CD4-positive, alpha-beta memory T cell (primary cell): ENCODE results near the gene RC3H2. TPM values are rescaled to one million over a fixed set of nuclear protein-coding genes. Genes with fewer than 3 reads are reported as not detected.

ENCODE experiments used
- CTCF ChIA-PET: fragments of 350-600 bp; sonication (Branson Sonifier 250); formaldehyde crosslinking; loops from one replicate; lab custom pipeline; 2021; ENCODE audit warnings: inconsistent platforms; ENCODE audit not compliant: partially characterized antibody; lab: Charles Lee
- POLR2A ChIA-PET: fragments of 350-600 bp; sonication (Branson Sonifier 250); formaldehyde crosslinking; loops from one replicate; lab custom pipeline; 2021; ENCODE audit not compliant: partially characterized antibody; lab: Charles Lee
- DNase-seq, 5 donors: peaks; one replicate each; pipeline versions ENCODE4 v3.0.0 to v3.0.0-alpha.2; 2020 to 2022; ENCODE audit warnings: mixed read lengths in 1 of 5
- H3K27ac ChIP-seq: one replicate; pipeline ENCODE4 v1.7.0; 2013; ENCODE audit warnings: low read depth, low read length
- H3K27me3 ChIP-seq: 2 replicates; pipeline ENCODE4 v1.7.0; 2013; ENCODE audit warnings: mild to moderate bottlenecking, low read length, moderate library complexity; ENCODE audit not compliant: insufficient read depth
- H3K36me3 ChIP-seq: 2 replicates; pipeline ENCODE4 v1.7.0; 2013; ENCODE audit warnings: mild to moderate bottlenecking, low read length, moderate library complexity; ENCODE audit not compliant: insufficient read depth
- H3K4me1 ChIP-seq: 2 replicates; pipeline ENCODE4 v1.7.0; 2013; ENCODE audit warnings: mild to moderate bottlenecking, low read length, moderate library complexity; ENCODE audit not compliant: insufficient read depth
- H3K4me3 ChIP-seq, 2 donors: one replicate each; pipeline ENCODE4 v1.7.0; 2013; ENCODE audit warnings: low read length in 2 of 2, mild to moderate bottlenecking in 1 of 2
- H3K9me3 ChIP-seq, 2 donors: one replicate each; pipeline ENCODE4 v1.7.0; 2013; ENCODE audit warnings: low read length in 2 of 2, control low read depth in 1 of 2; ENCODE audit not compliant: control insufficient read depth in 1 of 2
- H3K27ac Mint-ChIP-seq, 7 donors: one replicate each; pipeline ENCODE4 v1.8.0; 2020 to 2021; ENCODE audit warnings: mixed read lengths in 7 of 7, mild to moderate bottlenecking in 6 of 7, inconsistent platforms in 3 of 7, moderate library complexity in 3 of 7
- H3K27me3 Mint-ChIP-seq, 2 donors: one replicate each; pipeline ENCODE4 v1.8.0; 2020 to 2021; ENCODE audit warnings: mixed read lengths in 2 of 2
- H3K36me3 Mint-ChIP-seq, 2 donors: one replicate each; pipeline ENCODE4 v1.8.0; 2020 to 2021; ENCODE audit warnings: mixed read lengths in 2 of 2, inconsistent platforms in 1 of 2, mild to moderate bottlenecking in 1 of 2
- H3K4me1 Mint-ChIP-seq, 4 donors: one replicate each; pipeline ENCODE4 v1.8.0; 2020 to 2021; ENCODE audit warnings: mixed read lengths in 4 of 4, mild to moderate bottlenecking in 1 of 4
- H3K4me3 Mint-ChIP-seq, 8 donors: one replicate each; pipeline ENCODE4 v1.8.0; 2020 to 2021; ENCODE audit warnings: mixed read lengths in 8 of 8, mild to moderate bottlenecking in 7 of 8, moderate library complexity in 6 of 8, inconsistent platforms in 3 of 8
- H3K9me3 Mint-ChIP-seq, 8 donors: one replicate each; pipeline ENCODE4 v1.8.0; 2020 to 2021; ENCODE audit warnings: mixed read lengths in 8 of 8, mild to moderate bottlenecking in 5 of 8, inconsistent platforms in 3 of 8, moderate library complexity in 1 of 8
- intact Hi-C: fragments of 100-400 bp; cut with micrococcal nuclease; formaldehyde crosslinking; loops from one replicate; pipeline ENCODE4 v1.15.1; 2023
- polyA plus RNA-seq, 2 donors: library from polyadenylated mRNA; unstranded; fragments of 300-500 nt; fragmentation: Illumina TruSeq; gene quantifications; one replicate each; pipeline ENCODE4 v1.2.3, GENCODE V29; 2021
- total RNA-seq, 2 experiments: library from RNA; stranded (reverse); gene quantifications; one replicate each; pipeline ENCODE4 v1.2.3, GENCODE V29; 2021

RC3H2 gene
- total and polyA plus RNA-seq, 4 experiments from 2014 or later, result 18.7 to 70.7 (median 47.0) TPM

DNA sequence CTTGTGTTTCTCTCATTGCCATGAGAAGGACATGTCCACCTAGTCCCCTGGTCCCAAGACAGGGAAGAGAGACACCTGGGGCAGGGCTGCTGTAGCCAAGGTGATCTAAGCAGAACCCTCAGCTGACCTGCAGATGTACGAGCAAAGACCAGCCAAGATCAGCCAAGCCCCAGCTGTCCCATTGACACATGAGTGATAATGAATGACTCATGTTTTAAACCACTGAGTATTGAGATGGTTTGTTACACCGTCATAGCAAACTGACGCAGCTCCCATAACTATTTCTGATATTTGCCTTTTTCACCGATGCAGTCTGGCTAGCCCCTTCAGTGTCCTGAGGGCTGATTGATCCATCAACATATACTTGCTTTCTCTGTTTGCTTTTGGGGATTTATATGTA is 98.5 kb downstream of the RC3H2 start:
- no peaks in the 10 kb centered on the region for H3K27me3 Mint-ChIP-seq
- no peak for DNase-seq

DNA sequence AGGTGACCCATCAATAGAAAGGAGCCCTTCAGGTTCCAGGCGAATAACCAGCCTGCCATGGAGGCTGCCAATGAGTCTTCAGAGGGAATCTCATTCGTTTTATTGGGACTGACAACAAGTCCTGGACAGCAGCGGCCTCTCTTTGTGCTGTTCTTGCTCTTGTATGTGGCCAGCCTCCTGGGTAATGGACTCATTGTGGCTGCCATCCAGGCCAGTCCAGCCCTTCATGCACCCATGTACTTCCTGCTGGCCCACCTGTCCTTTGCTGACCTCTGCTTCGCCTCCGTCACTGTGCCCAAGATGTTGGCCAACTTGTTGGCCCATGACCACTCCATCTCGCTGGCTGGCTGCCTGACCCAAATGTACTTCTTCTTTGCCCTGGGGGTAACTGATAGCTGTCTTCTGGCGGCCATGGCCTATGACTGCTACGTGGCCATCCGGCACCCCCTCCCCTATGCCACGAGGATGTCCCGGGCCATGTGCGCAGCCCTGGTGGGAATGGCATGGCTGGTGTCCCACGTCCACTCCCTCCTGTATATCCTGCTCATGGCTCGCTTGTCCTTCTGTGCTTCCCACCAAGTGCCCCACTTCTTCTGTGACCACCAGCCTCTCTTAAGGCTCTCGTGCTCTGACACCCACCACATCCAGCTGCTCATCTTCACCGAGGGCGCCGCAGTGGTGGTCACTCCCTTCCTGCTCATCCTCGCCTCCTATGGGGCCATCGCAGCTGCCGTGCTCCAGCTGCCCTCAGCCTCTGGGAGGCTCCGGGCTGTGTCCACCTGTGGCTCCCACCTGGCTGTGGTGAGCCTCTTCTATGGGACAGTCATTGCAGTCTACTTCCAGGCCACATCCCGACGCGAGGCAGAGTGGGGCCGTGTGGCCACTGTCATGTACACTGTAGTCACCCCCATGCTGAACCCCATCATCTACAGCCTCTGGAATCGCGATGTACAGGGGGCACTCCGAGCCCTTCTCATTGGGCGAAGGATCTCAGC is 104.8 kb downstream of the RC3H2 start, which contains the start of gene OR1K1:
Gene OR1K1 (plus strand): TSS at position 58 of the 995 bp plus-strand sequence. CDS start 0 bp downstream, at position 58.
- intact Hi-C loops, result no loop called here
- DNase-seq, result no peak
- Mint-ChIP-seq H3K36me3 (peaks cover 0 to 8% of the 10 kb centered on the region in 2 donors), H3K4me3 (no peak within 1 kb of the TSS), H3K27ac (peak within 1 kb of the TSS in 1 of 7 donors; percentile 22), H3K4me1 (peaks cover 0 to 2% (median 0%) of the 10 kb centered on the region in 4 donors), H3K27me3 (no peaks in the 10 kb centered on the region), H3K9me3 (peaks cover 0 to 2% (median 0%) of the 10 kb centered on the region in 8 donors)
- no peaks in the 10 kb centered on the region for H3K27me3 ChIP-seq
- H3K27ac ChIP-seq, result no peak within 1 kb of the TSS
- no peaks in the 10 kb centered on the region for H3K4me1 ChIP-seq
- H3K4me3 ChIP-seq, result no peak within 1 kb of the TSS
- POLR2A ChIA-PET, result no interaction called here
- CTCF ChIA-PET, result no interaction called here
- no peaks in the 10 kb centered on the region for H3K36me3 ChIP-seq
- no peaks in the 10 kb centered on the region for H3K9me3 ChIP-seq

More for the DNA sequence above, 98.5 kb downstream of the RC3H2 start:
- Mint-ChIP-seq H3K4me3 (no peak overlapping the region), H3K9me3 (no peaks in the 10 kb centered on the region), H3K4me1 (peaks cover 6 to 29% (median 16%) of the 10 kb centered on the region in 4 donors), H3K27ac (peak overlapping the region in 1 of 7 donors; percentile 18), H3K36me3 (peaks cover 2 to 12% of the 10 kb centered on the region in 2 donors)
- Histone ChIP-seq H3K27ac (no peak overlapping the region), H3K4me1 (peaks cover 10% of the 10 kb centered on the region), H3K9me3 (no peaks in the 10 kb centered on the region), H3K36me3 (no peaks in the 10 kb centered on the region), H3K27me3 (no peaks in the 10 kb centered on the region), H3K4me3 (no peak overlapping the region)
- intact Hi-C loops, result no loop called here
- ChIA-PET CTCF (interaction anchor here (3.1 to 6.8 kb wide), 4 partner anchors 308 to 708 kb away, joined by 18 to 71 read pairs (median 38); no protein-coding TSS in a partner anchor), POLR2A (no interaction called here)

DNA sequence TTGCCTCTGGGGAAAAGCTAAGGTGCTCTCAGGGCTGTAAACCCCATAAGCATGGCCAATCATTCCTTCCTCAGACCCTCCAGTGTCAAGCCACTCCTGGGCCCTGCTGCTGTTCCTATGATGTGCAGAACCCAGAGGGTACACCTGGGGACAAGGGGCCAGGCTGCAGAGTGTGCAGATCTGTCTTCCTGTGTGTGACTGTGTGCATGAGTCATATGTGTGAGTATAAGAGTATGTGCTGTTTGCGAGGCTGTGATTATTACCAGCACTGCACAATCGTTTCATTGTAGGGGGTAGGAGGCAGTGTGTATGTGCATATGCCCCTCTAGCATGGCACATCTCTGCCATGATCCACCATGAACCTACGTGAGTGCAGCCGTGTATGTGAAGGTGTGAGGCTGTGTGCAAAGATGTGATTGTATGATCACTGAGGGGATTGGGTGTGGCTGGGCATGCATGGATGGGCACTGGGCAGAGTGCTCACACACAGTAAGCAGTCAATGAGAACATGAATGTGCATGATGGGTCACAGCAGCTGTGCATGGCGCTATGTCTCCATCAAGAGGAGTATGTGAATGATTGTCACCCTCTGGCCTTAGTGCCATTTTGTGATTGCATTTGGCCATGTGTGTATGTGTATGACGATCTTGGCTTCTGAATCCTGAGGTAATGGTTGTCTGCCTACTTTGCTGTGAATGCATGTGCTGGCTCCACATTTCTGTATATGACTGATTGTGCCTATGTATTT is 107.7 kb downstream of the RC3H2 start:
- Mint-ChIP-seq H3K27ac (no peak overlapping the region), H3K9me3 (peaks cover 0 to 2% (median 0%) of the 10 kb centered on the region in 8 donors), H3K4me1 (peaks cover 0 to 2% (median 0%) of the 10 kb centered on the region in 4 donors), H3K4me3 (no peak overlapping the region), H3K36me3 (peaks cover 0 to 4% of the 10 kb centered on the region in 2 donors), H3K27me3 (no peaks in the 10 kb centered on the region)
- POLR2A ChIA-PET, result no interaction called here
- Histone ChIP-seq H3K4me3 (no peak overlapping the region), H3K9me3 (no peaks in the 10 kb centered on the region), H3K27me3 (no peaks in the 10 kb centered on the region), H3K4me1 (no peaks in the 10 kb centered on the region), H3K27ac (no peak overlapping the region), H3K36me3 (no peaks in the 10 kb centered on the region)
- intact Hi-C loops, result no loop called here
- CTCF ChIA-PET, result no interaction called here
- no peak for DNase-seq

Other genes starting within 250 kb of the RC3H2 start
- gene OR1B1, start 247.7 kb downstream of the RC3H2 start, total RNA-seq, result not detected
- gene OR1B1, start 247.7 kb downstream of the RC3H2 start, polyA plus RNA-seq, result not detected
- not detected for gene OR1L1, start 243.6 kb downstream of the RC3H2 start, total RNA-seq
- not detected for gene OR1L1, start 243.6 kb downstream of the RC3H2 start, polyA plus RNA-seq
- gene OR1L3, start 230.2 kb downstream of the RC3H2 start, total RNA-seq, result not detected
- gene OR1L3, start 230.2 kb downstream of the RC3H2 start, polyA plus RNA-seq, result not detected
- gene OR1L4, start 181.4 kb downstream of the RC3H2 start, total RNA-seq, result not detected
- gene OR1L4, start 181.4 kb downstream of the RC3H2 start, polyA plus RNA-seq, result not detected
- gene OR1L6, start 163.1 kb downstream of the RC3H2 start, total RNA-seq, result not detected
- not detected for gene OR1L6, start 163.1 kb downstream of the RC3H2 start, polyA plus RNA-seq
- not detected for gene OR5C1, start 116.4 kb downstream of the RC3H2 start, total RNA-seq
- not detected for gene OR5C1, start 116.4 kb downstream of the RC3H2 start, polyA plus RNA-seq
- not detected for gene OR1K1, start 105.2 kb downstream of the RC3H2 start, total RNA-seq
- not detected for gene OR1K1, start 105.2 kb downstream of the RC3H2 start, polyA plus RNA-seq
- gene PDCL, start 76.8 kb downstream of the RC3H2 start, total RNA-seq, result 10 to 100 TPM; 16.5 to 18.1 TPM
- gene PDCL, start 76.8 kb downstream of the RC3H2 start, polyA plus RNA-seq, result 10 to 100 TPM; 10.4 to 12.1 TPM
- 10 to 100 TPM; 20.2 to 20.5 TPM for gene ZBTB6, start 8.0 kb upstream of the RC3H2 start, total RNA-seq
- gene ZBTB6, start 8.0 kb upstream of the RC3H2 start, polyA plus RNA-seq, result 1 to 10 TPM; 2.5 to 2.9 TPM
- 10 to 100 TPM; 10.5 to 10.9 TPM for gene ZBTB26, start 26.2 kb upstream of the RC3H2 start, total RNA-seq
- 1 to 10 TPM; 1.4 TPM for gene ZBTB26, start 26.2 kb upstream of the RC3H2 start, polyA plus RNA-seq
- gene RABGAP1, start 35.7 kb upstream of the RC3H2 start, total RNA-seq, result 10 to 100 TPM; 43.2 to 43.6 TPM
- 10 to 100 TPM; 21.6 to 24.1 TPM for gene RABGAP1, start 35.7 kb upstream of the RC3H2 start, polyA plus RNA-seq
- gene GPR21, start 128.3 kb upstream of the RC3H2 start, total RNA-seq, result 1 to 10 TPM; 1.0 to 2.3 TPM
- not detected for gene GPR21, start 128.3 kb upstream of the RC3H2 start, polyA plus RNA-seq